IMR-90 (cell line): ENCODE results near the gene LAMTOR1. TPM values are rescaled to one million over a fixed set of nuclear protein-coding genes. Genes with fewer than 3 reads are reported as not detected.
A peak's percentile ranks its signal among the peaks of the same experiment; 100 is the strongest.
"Not testable (repeated sequence)": the region's sequence is repeated elsewhere in the genome, so short reads cannot be mapped to it uniquely, and the experiment has no call there.

Experiments
- ATAC-seq: fragments of 200-7000 bp; cut with Tn5 transposase; 2 replicates; pipeline ENCODE4 v1.9.1; 2020; ENCODE audit warnings: low read depth, mild to moderate bottlenecking, moderate library complexity
- BruUV-seq: library from RNA; stranded (reverse); fragments of 400-500 nt; replicated peaks from 2 replicates; lab custom pipeline; 2021; lab: Mats Ljungman, UMichigan
- CTCF ChIA-PET: fragments of 300-600 bp; formaldehyde crosslinking; extraction: SDS; loops from one replicate; lab custom pipeline; 2021; ENCODE audit warnings: antibody characterized with exemption; lab: Yijun Ruan, JAX
- POLR2A ChIA-PET: fragments of 300-600 bp; sonication (Branson Sonifier 250); formaldehyde crosslinking; loops from one replicate; lab custom pipeline; 2022; ENCODE audit warnings: antibody characterized with exemption; ENCODE audit not compliant: unreplicated experiment; lab: Charles Lee
- DNase-seq: peaks from one replicate; pipeline ENCODE4 v3.0.0; 2013
- H2AFZ ChIP-seq: replicated peaks from 2 replicates; pipeline ENCODE3; 2013; ENCODE audit warnings: low read length, mild to moderate bottlenecking; ENCODE audit not compliant: poor library complexity
- H2AK5ac ChIP-seq: 2 replicates; pipeline ENCODE4 v1.6.1; 2013; ENCODE audit warnings: low read depth, low read length, inconsistent platforms
- H2AK9ac ChIP-seq: replicated peaks from 2 replicates; pipeline ENCODE3; 2013; ENCODE audit warnings: mild to moderate bottlenecking, low read depth, low read length, moderate library complexity; ENCODE audit not compliant: poor library complexity
- H2BK120ac ChIP-seq: 2 replicates; pipeline ENCODE4 v1.6.1; 2013; ENCODE audit warnings: low read depth, low read length, inconsistent platforms
- H2BK15ac ChIP-seq: 3 replicates; pipeline ENCODE4 v1.6.1; 2013; ENCODE audit warnings: low read depth, low read length, inconsistent platforms
- H2BK20ac ChIP-seq: 2 replicates; pipeline ENCODE4 v1.6.1; 2013; ENCODE audit warnings: low read depth, mild to moderate bottlenecking, inconsistent platforms, low read length, moderate library complexity
- H2BK5ac ChIP-seq: 2 replicates; pipeline ENCODE4 v1.6.1; 2013; ENCODE audit warnings: mild to moderate bottlenecking, low read depth, low read length, inconsistent platforms; ENCODE audit not compliant: poor library complexity, severe bottlenecking
- H3K14ac ChIP-seq: replicated peaks from 2 replicates; pipeline ENCODE4 v1.6.1; 2013; ENCODE audit warnings: low read depth, low read length, inconsistent platforms
- H3K18ac ChIP-seq: 2 replicates; pipeline ENCODE4 v1.6.1; 2013; ENCODE audit warnings: low read depth, low read length, control low read depth
- H3K23ac ChIP-seq: 2 replicates; pipeline ENCODE4 v1.6.1; 2013; ENCODE audit warnings: low read depth, low read length, inconsistent platforms
- H3K27ac ChIP-seq: 2 replicates; pipeline ENCODE4 v1.5.1; 2013; ENCODE audit warnings: mild to moderate bottlenecking, control low read depth, low read length; ENCODE audit not compliant: insufficient read depth
- H3K27me3 ChIP-seq: 2 replicates; pipeline ENCODE4 v1.6.1; 2013; ENCODE audit warnings: low read length; ENCODE audit not compliant: control insufficient read depth, insufficient read depth
- H3K36me3 ChIP-seq: 2 replicates; pipeline ENCODE4 v1.6.1; 2013; ENCODE audit warnings: low read length, mixed read lengths; ENCODE audit not compliant: control insufficient read depth, insufficient read depth
- H3K4ac ChIP-seq: 2 replicates; pipeline ENCODE4 v1.6.1; 2013; ENCODE audit warnings: low read depth, low read length, inconsistent platforms
- H3K4me1 ChIP-seq: 2 replicates; pipeline ENCODE4 v1.6.1; 2013; ENCODE audit warnings: low read length, mixed read lengths; ENCODE audit not compliant: control insufficient read depth, insufficient read depth
- H3K4me2 ChIP-seq: 2 replicates; pipeline ENCODE4 v1.6.1; 2013; ENCODE audit warnings: low read depth, mild to moderate bottlenecking, control low read depth, low read length, moderate library complexity
- H3K4me3 ChIP-seq: 2 replicates; pipeline ENCODE4 v1.5.1; 2013; ENCODE audit warnings: low read depth, mild to moderate bottlenecking, control low read depth, low read length, moderate library complexity; ENCODE audit not compliant: insufficient read depth
- H3K56ac ChIP-seq: 2 replicates; pipeline ENCODE4 v1.6.1; 2013; ENCODE audit warnings: low read length, inconsistent platforms; ENCODE audit not compliant: insufficient read depth; ENCODE audit errors: extremely low read depth
- H3K79me1 ChIP-seq, 2 experiments: 2 replicates each; pipeline ENCODE4 v1.6.1; 2013; ENCODE audit warnings: low read length in 2 of 2, inconsistent platforms in 1 of 2, low read depth in 1 of 2
- H3K9ac ChIP-seq: 2 replicates; pipeline ENCODE4 v1.6.1; 2013; ENCODE audit warnings: low read depth, low read length, control low read depth
- H3K9me1 ChIP-seq: 2 replicates; pipeline ENCODE4 v1.6.1; 2013; ENCODE audit warnings: low read length, inconsistent platforms; ENCODE audit not compliant: insufficient read depth
- H3K9me3 ChIP-seq: 2 replicates; pipeline ENCODE4 v1.6.1; 2013; ENCODE audit warnings: low read length; ENCODE audit not compliant: control insufficient read depth, insufficient read depth
- H4K20me1 ChIP-seq: 2 replicates; pipeline ENCODE4 v1.6.1; 2013; ENCODE audit warnings: low read length, inconsistent platforms; ENCODE audit not compliant: insufficient read depth
- H4K5ac ChIP-seq: 2 replicates; pipeline ENCODE4 v1.6.1; 2013; ENCODE audit warnings: mild to moderate bottlenecking, low read depth, low read length, control low read depth
- H4K8ac ChIP-seq, 2 experiments: 2 replicates each; pipeline ENCODE4 v1.6.1; 2013; ENCODE audit warnings: low read depth in 2 of 2, low read length in 2 of 2, control low read depth in 1 of 2, inconsistent platforms in 1 of 2
- H4K91ac ChIP-seq: 2 replicates; pipeline ENCODE4 v1.6.1; 2013; ENCODE audit warnings: low read depth, low read length, inconsistent platforms; ENCODE audit not compliant: insufficient read depth
- CEBPB ChIP-seq: IDR thresholded peaks from 2 replicates; pipeline ENCODE4 v1.6.1; 2012; ENCODE audit warnings: low read depth, low read length, improper control_type of control experiment
- POLR2A ChIP-seq: IDR thresholded peaks from 2 replicates; pipeline ENCODE4 v1.6.1; 2012; ENCODE audit warnings: mild to moderate bottlenecking, low read depth, low read length
- RAD21 ChIP-seq: IDR thresholded peaks from 2 replicates; pipeline ENCODE4 v1.6.1; 2012; ENCODE audit warnings: low read length, improper control_type of control experiment
- WGBS, 2 experiments: methylation state at CpG; one replicate each; pipeline versions ENCODE4 v1.1.5 to v1.1.7; 2013; ENCODE audit warnings: missing lambda C conversion rate in 2 of 2; ENCODE audit not compliant: insufficient read length in 1 of 2; ENCODE audit errors: extremely low coverage in 2 of 2; 5-methylcytosine and 5-hydroxymethylcytosine counted together
- dilution Hi-C: fragments of 300-500 bp; cut with HindIII; formaldehyde crosslinking; loops from one replicate; pipeline ENCODE4 v1.14.3; 2018; ENCODE audit warnings: low sequenced_read_pairs; ENCODE audit not compliant: unreplicated experiment
- in situ Hi-C: fragments of 300-500 bp; cut with MboI; formaldehyde crosslinking; loops from 3 replicates; pipeline ENCODE4 v1.14.3; 2019; ENCODE audit warnings: low sequenced_read_pairs, inconsistent platforms, mixed read lengths
- intact Hi-C: fragments of 100-400 bp; cut with micrococcal nuclease; formaldehyde crosslinking; loops from 2 replicates; pipeline ENCODE4 v1.10.0; 2022
- polyA plus RNA-seq, 3 experiments: library from polyadenylated mRNA; depleted of rRNA; stranded (reverse); fragments of >200 nt; gene quantifications; 2 replicates each; pipeline ENCODE4 v1.2.3, GENCODE V29; 2012; ENCODE audit warnings: low replicate concordance in 1 of 3
- total RNA-seq: library from RNA; depleted of rRNA; stranded (reverse); fragments of >200 nt; gene quantifications from 2 replicates; pipeline ENCODE4 v1.2.3, GENCODE V29; 2012

Gene LAMTOR1
- total and polyA plus RNA-seq, 2 of the 4 experiments (the other 2 are of a cell fraction), result 126 to 137 TPM

GRCh38 chr11:72144807-72145565, 41.9 kb upstream of the LAMTOR1 start:
- WGBS, 2 experiments, result 60% methylated on average over 1 of the region's 4 CpGs; no CpG with 5 or more reads in 1 of the 2 experiments
- Histone ChIP-seq H4K8ac (peak overlapping the region; percentile 55 to 81; a peak in 3 of 4 replicates), H3K18ac (peak overlapping the region; percentile 45), H3K4me3 (no peak overlapping the region), H4K20me1 (no peaks in the 10 kb centered on the region), H2AK5ac (0 out of 2 replicates have a peak overlapping the region, but pooled peaks have one; percentile 38), H2BK5ac (peak overlapping the region; percentile 84), H3K9me3 (no peaks in the 10 kb centered on the region), H2BK15ac (peak overlapping the region; percentile 76; the same call in 1 of the 3 replicates), H3K4ac (peak overlapping the region; percentile 82), H3K56ac (peak overlapping the region; percentile 36; the same call in 1 of the 2 replicates), H2BK20ac (peak overlapping the region; percentile 73), H3K9ac (no peak overlapping the region), H3K9me1 (peaks cover 6% of the 10 kb centered on the region), H2BK120ac (peak overlapping the region; percentile 94), H2AK9ac (no peak overlapping the region), H2AFZ (no peak overlapping the region), H3K36me3 (no peaks in the 10 kb centered on the region), H3K27me3 (no peaks in the 10 kb centered on the region), H3K4me2 (no peak overlapping the region), H3K27ac (peak overlapping the region; percentile 74; the same call in 1 of the 2 replicates), H4K91ac (peak overlapping the region; percentile 82), H3K4me1 (peaks cover 9% of the 10 kb centered on the region; the same call in 1 of the 2 replicates), H3K79me1 (no peaks in the 10 kb centered on the region), H4K5ac (peak overlapping the region; percentile 64), H3K14ac (peak overlapping the region; percentile 43; the same call in 1 of the 2 replicates), H3K23ac (peak overlapping the region; percentile 44; the same call in 1 of the 2 replicates)
- POLR2A ChIA-PET, result interaction anchor here (1.1 kb wide), 1 partner anchor 107 kb away, joined by 4 read pairs; no protein-coding TSS in a partner anchor
- no TSS peak for BruUV-seq
- TF ChIP-seq CEBPB, result peak; percentile 76
- TF ChIP-seq POLR2A, result no peak
- no peak for TF ChIP-seq RAD21
- dilution Hi-C loops, result no loop called here
- CTCF ChIA-PET, result interaction anchor here (0.6 to 2.2 kb wide), 11 partner anchors 12 to 287 kb away, joined by 3 to 21 read pairs (median 3); partner anchors contain the start of genes ANAPC15 and RNF121
- intact Hi-C loops, result loop anchor here (1.0 to 2.0 kb wide), 2 partner anchors 64 to 120 kb away; partner anchors contain the start of genes LRRC51 and NUMA1
- ATAC-seq, result peak; percentile 54
- DNase-seq, result peak; percentile 87
- in situ Hi-C loops, result no loop called here

- CTCF ChIA-PET, result interaction anchor here (2.2 kb wide), 1 partner anchor 117 kb away, joined by 21 read pairs; no protein-coding TSS in a partner anchor
- not testable (repeated sequence) for H3K27ac ChIP-seq
- intact Hi-C loops, result loop anchor here (1.0 kb wide), 1 partner anchor 39 kb away; no protein-coding TSS in a partner anchor
Measured at GRCh38 chr11:72142543-72142942, 39.4 kb upstream of the LAMTOR1 start.

More at GRCh38 chr11:72142543-72142942, 39.4 kb upstream of the LAMTOR1 start:
- H3K56ac ChIP-seq, H2AK5ac ChIP-seq, dilution Hi-C loops, H2BK15ac ChIP-seq, H4K8ac ChIP-seq, H3K4me3 ChIP-seq, H3K9ac ChIP-seq, ATAC-seq, H3K18ac ChIP-seq, DNase-seq, H3K79me1 ChIP-seq, H3K27me3 ChIP-seq, H3K4ac ChIP-seq, H3K9me1 ChIP-seq, H2BK20ac ChIP-seq, H4K5ac ChIP-seq, H3K9me3 ChIP-seq, in situ Hi-C loops, H4K91ac ChIP-seq, H3K14ac ChIP-seq, H2AK9ac ChIP-seq, H2AFZ ChIP-seq, POLR2A ChIA-PET, H4K20me1 ChIP-seq, H2BK5ac ChIP-seq, H3K4me2 ChIP-seq, H3K23ac ChIP-seq, H3K36me3 ChIP-seq, BruUV-seq: not testable (repeated sequence)
- WGBS, 2 experiments, result no CpG with 5 or more reads among the region's 1 CpG
- H2BK120ac ChIP-seq, result peak overlapping the region; percentile 66; the same call in 1 of the 2 replicates
- peaks cover 11% of the 10 kb centered on the region; the same call in 1 of the 2 replicates for H3K4me1 ChIP-seq
